Fibroblast of skin of back (primary cell): ENCODE measurements around the gene AMN.

Experiments
- DNase-seq: peaks from one replicate; pipeline ENCODE4 v3.0.0-alpha.2; 2013

AMN gene

DNA sequence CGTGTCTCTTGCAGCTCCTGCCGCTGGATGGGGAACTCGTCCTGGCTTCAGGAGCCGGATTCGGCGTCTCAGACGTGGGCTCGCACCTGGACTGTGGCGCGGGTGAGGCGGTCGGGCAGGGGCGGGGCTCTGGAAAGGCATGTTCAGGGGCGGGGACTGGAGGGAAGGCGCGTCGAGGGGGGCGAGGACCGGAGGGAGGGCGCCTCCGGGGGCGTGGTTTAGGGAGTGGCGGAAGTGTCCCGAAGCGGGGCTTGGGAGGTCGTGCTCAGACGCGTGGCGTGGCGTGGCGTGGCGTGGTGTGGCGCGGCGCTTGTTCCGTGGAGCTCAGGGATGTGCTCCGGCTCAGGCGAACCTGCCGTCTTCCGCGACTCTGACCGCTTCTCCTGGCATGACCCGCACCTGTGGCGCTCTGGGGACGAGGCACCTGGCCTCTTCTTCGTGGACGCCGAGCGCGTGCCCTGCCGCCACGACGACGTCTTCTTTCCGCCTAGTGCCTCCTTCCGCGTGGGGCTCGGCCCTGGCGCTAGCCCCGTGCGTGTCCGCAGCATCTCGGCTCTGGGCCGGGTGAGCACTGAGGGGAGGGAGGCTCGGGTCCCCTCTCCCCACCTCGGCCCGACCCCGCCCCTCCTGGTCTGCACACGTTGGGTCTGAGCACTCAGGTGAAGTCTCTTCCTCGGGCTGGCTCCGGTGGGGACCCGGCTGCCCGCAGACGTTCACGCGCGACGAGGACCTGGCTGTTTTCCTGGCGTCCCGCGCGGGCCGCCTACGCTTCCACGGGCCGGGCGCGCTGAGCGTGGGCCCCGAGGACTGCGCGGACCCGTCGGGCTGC lies 6.2 kb downstream of the AMN start:
- DNase-seq: peak; percentile 47

DNA sequence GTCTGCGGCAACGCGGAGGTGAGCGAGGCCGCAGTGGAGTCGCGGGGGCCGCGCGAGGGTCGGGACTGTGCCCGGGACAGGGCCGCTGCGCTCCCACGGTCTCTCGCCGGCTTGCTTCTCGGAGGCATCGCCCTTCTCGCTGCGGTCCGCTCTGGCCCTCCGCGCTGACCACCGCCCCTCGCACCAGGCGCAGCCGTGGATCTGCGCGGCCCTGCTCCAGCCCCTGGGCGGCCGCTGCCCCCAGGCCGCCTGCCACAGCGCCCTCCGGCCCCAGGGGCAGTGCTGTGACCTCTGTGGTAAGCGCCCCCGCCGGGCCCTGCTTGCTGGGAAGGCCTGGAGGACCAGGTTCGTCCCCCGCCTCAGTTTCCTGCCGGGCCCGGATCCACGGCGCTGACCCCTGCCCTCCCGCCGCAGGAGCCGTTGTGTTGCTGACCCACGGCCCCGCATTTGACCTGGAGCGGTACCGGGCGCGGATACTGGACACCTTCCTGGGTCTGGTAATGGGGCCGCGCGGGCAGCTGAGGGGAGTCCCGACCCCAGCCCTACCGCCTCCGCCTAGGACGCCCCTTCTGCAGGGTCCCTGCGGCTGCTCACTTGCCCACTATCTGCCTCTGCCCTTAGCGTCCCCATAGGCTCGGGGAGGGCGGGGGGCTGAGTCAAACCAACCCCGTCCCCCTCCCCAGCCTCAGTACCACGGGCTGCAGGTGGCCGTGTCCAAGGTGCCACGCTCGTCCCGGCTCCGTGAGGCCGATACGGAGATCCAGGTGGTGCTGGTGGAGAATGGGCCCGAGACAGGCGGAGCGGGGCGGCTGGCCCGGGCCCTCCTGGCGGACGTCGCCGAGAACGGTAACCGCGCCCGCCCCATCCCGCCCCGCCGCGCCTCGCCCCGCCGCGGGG lies 7.0 kb downstream of the AMN start:
- no peak for DNase-seq

DNA sequence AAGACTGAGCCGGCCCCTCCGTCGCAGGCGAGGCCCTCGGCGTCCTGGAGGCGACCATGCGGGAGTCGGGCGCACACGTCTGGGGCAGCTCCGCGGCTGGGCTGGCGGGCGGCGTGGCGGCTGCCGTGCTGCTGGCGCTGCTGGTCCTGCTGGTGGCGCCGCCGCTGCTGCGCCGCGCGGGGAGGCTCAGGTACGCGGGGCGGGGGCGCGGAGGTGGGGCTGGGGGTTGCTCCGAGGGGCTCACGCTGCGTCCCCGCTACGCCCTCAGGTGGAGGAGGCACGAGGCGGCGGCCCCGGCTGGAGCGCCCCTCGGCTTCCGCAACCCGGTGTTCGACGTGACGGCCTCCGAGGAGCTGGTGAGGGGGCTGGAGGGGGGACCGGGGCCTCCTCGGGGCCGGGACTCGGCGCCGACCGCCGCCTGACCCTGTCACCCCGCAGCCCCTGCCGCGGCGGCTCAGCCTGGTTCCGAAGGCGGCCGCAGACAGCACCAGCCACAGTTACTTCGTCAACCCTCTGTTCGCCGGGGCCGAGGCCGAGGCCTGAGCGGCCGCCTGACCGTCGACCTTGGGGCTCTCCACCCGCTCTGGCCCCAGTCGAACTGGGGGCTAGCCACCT lies 7.8 kb downstream of the AMN start:
- DNase-seq: no peak

DNA sequence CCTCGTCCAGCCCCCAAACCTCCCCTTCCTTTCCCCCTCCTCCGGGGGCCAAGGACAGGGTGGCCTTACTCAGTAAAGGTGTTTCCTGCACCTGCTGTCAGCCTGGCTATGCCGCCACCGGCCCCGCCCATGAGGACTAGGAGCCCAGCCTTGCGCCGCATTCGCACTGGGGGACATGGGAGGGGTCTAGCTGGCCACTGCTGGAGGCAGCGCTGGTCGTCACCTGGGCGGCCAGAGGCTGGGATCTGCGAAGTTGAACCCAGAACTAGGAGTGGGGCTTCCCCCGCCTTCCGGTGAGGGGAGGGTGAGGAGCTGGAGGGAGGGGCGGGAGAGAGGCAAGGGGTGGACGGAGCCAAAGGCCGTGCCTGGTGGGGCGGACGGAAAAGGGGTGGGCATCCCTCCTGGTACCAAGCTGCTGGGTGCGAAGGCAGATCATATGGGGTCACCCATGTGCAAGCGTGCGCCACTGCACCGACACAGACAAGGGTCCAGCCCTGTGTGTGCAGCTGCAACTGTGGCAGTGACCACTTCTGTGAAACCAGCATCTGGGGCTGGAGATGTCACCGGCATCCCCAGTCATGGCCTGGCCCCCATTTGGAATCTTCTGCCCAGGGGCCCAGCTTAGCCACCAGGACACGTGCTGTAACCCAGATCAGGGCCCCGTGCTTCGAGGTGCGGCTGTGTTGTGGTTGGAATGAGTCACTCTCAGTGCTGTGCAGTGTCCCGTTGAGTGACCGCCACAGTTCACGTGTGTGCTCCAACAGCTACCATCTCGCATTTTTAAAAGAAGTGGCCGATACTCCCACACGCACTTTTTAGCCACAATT lies 8.5 kb downstream of the AMN start:
- peak; percentile 34 for DNase-seq

DNA sequence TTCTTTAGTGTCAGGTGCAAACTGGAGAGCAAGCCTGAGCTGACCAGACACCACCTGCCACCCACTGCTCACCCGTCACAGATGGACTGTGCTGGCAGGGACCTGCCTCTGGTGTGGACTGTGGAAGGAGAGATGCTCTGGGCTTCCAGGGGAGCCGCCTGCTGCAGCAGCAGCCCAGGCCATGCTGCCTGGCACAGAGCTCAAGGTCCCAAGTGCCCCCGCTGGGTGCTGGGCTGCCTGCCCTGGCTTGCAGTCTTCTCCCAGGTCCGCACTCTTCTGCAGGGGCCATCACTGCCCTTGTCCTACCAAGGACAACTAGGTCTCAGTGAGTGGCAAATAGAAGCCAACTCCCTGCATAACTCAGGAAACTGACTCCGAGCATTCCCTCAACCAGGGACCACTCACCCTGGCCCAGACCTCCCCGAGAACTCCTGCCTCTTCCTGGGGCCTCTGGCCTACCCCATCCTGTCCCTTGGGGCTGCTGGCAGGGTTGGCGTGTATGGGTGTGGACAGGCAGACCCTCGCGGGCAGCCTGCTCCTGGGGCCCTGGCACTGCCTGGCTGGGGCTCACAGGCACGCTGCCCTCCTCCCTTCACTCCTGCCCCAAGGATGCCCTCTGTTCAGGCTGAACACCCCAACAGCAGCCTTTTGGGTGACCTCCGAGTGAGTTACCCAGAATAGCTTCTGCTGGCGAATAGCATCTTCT lies 9.3 kb downstream of the AMN start:
- DNase-seq: no peak

DNA sequence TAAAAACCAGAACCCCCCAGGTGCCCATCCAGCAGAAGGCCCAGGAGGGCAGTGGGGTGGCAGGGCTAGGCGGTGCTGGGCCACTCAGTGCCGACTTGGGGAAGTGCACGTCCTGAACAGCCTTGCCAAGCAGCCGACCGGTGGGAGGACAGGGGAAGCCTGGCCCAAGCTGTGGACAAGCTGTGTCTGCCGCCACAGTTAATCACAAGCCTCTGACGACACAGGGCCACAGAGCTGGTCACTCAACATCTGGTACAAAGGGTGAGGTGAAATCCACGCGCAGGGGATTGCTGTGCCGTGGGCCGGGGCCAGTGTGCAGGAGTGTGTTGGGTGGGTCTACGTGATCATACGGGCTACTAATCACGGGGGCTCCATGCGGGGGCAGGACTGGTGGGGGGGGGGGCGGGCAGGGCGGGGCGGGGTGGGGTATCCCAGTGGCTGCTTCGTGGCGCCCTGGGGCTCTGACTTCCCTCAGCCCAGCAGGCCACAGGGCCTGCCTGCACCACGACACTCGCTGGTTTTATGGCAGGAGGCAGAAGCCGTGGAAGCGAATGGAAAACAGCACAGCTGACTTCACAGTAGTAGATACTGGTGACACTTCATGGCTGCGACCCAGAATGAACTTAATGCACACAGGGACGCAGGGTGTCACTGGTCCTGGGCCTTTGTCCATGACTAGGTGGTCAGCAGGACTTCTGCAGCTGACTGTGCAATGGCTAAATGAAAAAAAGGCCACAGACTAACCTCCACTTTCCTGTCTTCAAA lies 10.2 kb downstream of the AMN start:
- DNase-seq: no peak

DNA sequence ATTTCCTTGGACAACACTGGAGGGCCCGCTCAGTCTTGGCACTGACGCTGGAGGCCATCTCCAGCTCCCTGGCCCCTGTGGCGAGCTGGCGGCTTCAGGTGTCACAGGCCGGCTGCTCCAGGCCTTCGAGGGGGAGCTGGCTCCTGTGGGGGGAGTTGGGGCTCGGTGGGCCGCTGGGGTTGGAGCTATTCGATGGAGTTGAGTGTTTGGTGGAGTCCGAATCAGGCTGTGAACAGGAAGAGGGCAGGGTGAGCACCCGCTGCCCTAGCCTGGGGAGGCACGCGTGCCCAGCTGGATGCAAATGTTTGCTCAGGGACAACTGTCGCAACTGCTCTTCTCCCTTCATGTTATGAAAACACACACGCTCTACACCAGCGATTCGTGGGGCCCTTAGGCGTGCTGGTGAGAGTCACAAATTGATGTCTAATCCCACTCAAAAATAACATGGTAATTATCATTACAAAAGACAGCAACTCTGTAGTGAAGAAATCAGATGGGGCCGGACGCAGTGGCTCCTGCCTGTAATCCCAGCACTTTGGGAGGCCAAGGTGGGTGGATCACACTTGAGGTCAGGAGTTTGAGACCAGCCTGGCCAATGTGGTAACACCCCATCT lies 11.3 kb downstream of the AMN start:
- DNase-seq: no peak

DNA sequence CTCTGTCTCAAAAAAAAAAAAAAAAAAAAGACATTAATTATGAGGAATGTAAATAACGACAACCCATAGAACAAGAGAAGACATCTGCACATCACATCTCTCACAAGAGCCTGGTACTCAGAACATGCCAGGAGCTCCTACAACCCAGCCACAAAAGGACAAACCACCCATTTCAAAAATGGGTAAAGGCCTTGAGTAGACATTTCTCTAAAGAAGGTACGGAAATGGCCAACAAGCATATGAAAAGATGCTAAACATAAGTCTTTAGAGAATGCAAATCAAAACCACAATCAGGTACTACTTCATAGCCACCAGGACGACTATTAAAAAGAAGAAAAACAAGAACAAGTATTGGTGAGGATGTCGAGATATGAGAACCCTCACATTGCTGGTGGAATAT lies 13.3 kb downstream of the AMN start:
- no peak for DNase-seq

DNA sequence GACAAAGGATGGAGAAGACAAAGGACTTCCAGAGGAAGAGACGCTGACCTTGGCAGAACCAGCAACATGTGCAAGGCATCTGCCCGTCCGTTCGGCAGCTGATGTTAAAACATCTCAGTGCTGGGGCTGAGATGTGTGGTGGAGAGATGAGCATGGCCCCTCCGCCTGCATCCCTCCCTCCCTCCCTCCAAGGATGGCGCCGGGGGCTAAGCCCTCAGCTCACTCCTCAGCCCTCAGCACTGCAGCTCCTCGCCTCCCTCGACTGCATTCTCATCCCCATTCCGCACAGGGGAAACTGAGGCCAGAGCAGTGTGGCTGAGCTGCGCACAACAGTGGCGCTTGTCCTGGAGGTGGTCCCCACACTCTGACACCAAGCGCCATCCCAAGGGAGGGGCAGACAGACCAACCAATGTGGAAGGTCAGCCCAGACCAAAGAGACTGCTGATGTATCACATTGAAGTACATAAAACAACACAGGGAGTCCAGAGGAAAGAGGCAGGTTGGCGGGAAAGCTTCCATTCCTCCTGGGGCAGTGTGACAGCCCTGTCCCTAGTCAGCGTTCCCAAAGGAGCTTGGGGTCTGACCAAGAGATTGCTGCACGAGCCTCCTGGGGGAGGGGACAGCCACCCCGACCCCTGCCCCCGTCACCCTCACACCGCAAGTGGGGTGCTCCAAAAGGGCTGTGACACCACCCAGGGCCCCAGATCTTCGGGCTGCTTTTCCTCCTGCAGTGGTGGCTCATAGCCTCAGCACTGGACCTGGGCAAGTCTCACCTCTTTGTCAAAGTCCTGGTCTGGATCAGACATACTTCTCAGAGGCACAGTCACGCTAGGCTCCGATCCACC lies 15.1 kb downstream of the AMN start:
- no peak for DNase-seq

DNA sequence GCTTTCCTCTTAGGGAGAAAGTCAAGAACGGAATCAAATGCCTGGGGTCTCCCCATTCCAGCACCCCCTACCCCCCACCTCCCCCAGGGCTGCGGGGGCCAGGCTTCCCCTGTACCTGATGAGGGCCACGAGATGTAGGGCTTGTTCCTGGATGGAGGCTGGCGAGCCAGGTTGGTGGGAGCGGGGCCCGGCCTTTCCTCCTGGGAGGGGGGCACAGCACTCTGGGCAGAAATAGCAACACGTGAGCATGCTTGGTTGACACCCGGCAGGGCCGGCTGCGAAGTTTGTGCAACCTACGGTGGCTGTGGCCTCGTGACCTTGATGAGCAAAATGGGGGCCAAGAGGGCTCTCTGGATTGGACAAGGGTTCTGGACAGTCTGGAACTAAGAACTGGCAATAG lies 15.7 kb downstream of the AMN start:
- no peak for DNase-seq

DNA sequence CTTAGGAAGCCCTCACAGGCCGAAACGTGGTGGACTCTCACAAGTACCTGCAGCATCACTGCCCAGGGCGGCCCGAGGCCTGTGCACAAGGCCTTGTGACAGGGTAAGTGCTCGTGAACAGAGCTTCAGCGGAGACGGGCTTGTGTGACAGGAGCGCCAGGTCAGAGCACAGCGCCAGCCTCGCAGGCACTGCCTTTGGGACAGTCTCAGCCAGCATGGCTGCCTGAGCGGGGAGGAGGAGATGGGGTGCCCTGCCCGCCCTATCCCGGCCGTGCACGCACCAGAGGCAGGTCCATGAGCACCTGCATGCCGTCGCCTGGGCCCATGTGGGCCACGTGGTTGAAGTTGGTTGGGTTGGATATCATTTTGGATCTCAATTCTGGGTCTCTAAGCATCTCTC lies 16.9 kb downstream of the AMN start:
- no peak for DNase-seq

DNA sequence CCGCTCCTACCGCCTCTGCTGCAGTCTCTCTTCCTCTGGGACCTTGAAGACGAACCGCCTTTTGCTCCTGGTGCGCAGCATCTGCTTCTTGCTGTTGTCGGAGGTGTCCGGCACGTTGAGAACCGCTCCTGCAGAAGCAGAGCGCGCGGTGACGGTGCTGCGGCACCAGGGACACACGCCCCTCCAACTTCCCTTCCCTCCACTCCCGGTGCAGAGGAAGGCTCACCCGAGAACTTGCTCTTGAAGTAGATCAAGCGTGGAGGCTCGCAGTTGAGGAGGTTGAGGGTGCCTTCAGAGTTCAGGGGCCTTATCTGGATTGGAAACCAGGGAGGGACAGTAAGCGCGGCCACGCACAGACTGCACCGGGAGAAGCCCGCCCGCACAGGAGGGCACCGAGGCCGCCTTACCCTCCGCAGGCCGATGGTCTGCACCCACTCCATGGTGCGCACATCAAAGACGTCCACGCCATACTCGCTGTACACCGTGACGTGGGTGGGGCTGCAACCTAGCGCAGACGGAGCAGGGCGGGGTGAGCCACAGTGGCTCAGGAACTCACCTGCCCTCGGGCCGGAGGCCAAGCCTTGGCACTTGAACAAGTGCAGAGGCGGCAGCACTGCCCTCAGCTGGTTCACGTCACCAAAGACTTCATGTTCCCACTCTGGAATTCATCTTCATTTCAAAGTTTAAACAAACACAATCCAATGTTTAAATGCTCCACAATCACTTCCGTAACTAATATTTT lies 17.5 kb downstream of the AMN start:
- no peak for DNase-seq

DNA sequence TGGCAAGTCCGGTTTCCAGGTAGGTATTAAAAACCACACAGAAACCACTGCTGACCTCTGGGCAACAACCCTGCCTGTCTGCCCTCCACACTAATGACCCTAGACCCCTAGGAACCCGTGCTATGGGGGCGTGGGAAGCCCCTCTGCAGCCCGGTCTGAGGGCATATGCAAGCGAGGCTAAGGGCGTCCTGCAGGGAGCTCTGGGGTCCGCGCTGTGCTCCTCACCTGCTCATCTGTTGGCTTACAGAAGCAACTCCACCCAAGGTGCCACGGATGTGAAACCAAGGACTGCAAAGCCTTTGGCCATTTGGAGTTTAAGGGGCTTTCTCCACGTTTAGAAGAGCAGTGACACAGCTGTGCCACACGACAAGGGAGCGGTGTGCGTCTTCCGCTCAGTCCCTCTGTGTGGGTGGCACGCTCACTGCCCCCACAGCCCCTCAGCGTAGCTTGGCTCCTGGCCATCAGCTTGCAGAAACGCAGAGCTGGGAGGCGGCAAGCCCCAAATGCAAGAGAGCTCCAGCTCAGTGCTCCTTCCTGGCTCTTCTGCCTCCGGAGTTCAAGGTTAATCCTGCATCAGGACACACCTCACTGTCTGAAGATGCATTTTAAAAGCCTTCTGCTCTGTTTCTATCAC lies 18.4 kb downstream of the AMN start:
- DNase-seq: no peak

DNA sequence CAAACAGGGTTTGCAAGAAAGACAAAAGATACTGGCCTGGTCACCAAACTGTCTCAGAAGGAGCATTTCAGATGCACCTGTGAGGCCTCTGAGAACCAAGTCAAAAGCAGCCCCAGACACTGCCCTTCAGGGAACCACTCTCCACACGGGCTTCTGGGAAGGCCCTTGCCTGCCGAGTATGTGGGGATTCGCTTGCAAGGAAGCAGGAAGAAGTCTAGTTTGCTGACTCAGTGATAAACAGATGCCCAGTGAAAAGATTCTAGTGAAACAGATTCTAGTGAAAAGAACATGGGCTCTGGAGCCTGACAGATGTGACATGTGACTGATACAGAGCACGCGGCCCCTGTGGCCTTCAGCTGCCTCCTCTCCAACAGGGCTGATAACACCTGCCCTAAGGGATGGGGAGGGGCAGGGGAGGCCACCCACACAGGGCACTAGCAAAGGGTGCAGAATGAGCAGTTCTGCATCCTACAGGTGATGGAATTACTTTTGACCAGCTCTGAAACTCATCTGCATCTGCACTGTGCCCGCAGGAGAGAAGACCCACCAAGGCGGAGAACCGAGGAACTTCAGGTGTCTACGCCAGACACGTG lies 19.1 kb downstream of the AMN start:
- no peak for DNase-seq

DNA sequence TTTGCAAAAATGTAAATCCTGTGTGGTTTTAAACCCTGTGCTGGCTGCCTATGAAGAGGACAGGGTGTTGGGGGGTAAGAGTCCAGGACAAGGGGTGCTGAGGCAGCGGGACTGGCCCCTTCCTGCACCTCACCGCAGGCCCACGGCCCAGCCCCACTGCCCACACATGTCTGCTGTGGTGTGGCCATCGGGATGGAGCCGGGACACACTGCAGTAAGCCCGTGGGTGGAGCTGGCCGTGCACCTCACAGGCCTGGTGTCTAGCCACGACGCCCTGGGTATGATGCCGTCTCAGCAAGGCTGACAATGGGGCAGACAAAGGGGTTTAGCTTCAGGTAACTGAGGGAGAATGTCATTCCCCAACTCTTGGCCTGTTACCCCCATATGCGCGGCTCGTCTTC lies 19.6 kb downstream of the AMN start:
- no peak for DNase-seq

DNA sequence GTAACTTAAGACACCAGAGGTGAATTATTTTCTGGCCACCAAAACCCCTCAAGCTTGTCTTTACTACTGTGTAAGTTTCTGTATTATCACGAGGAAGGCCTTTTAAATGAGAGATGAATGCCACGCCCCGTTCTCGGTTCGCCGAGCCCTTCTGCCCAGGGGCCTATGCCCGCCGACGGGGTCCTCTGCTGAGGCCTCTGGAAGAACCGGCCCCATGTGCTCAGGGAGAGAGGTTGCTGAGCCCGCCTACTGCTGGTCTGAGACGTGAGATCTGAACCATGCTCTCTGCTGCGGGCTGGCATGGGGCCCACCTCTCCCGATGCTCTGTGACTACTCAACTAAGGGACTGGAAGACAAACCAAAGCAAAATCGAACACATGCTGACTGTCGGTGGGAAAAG lies 21.0 kb downstream of the AMN start:
- no peak for DNase-seq

DNA sequence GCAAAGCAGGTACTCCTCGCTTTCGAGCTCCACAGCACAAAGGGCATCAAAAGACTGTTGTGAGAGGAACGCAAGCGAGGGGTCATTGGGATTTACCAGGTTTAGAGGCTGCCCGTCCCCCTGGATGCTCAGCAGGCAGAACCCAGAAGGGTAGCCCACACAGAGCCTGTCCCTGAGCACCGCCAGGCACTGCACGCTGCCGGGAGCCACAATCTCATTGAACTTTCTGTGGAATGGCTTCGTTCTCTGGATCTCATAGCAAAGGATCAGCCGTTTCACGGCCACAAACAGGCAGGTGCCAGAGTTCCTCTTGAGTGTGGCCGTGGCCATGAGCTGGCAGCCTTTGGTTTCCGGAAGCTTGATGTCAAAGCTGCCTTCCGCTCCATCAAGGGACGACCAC lies 21.5 kb downstream of the AMN start:
- no peak for DNase-seq
